Nephron (organoid): Measurements from ENCODE around the gene SRGN.

Experiments
- H3K27ac Mint-ChIP-seq, 3 experiments: 2 replicates each; pipeline ENCODE4 v1.8.0; 2020; ENCODE audit warnings: mixed read lengths in 3 of 3, mild to moderate bottlenecking in 2 of 3, moderate library complexity in 1 of 3
- H3K27me3 Mint-ChIP-seq: 2 replicates; pipeline ENCODE4 v1.8.0; 2021; ENCODE audit warnings: low read depth, mild to moderate bottlenecking, moderate library complexity, mixed read lengths
- H3K36me3 Mint-ChIP-seq: 2 replicates; pipeline ENCODE4 v1.8.0; 2020; ENCODE audit warnings: low read depth, mixed read lengths
- H3K4me1 Mint-ChIP-seq: 2 replicates; pipeline ENCODE4 v1.8.0; 2020; ENCODE audit warnings: mixed read lengths
- H3K4me3 Mint-ChIP-seq, 3 experiments: 2 replicates each; pipeline ENCODE4 v1.8.0; 2020; ENCODE audit warnings: mild to moderate bottlenecking in 3 of 3, mixed read lengths in 3 of 3, moderate library complexity in 2 of 3
- H3K9me3 Mint-ChIP-seq: 2 replicates; pipeline ENCODE4 v1.8.0; 2020; ENCODE audit warnings: mixed read lengths
- TF ChIP-seq, protein P1 (sequence below), 3 experiments: fragments of 200-600 bp; sonication (generic); IDR thresholded peaks; one replicate each; pipeline ENCODE4 v1.5.0; 2021; ENCODE audit warnings: antibody characterized with exemption in 3 of 3; ENCODE audit not compliant: unreplicated experiment in 3 of 3

SRGN gene

DNA sequence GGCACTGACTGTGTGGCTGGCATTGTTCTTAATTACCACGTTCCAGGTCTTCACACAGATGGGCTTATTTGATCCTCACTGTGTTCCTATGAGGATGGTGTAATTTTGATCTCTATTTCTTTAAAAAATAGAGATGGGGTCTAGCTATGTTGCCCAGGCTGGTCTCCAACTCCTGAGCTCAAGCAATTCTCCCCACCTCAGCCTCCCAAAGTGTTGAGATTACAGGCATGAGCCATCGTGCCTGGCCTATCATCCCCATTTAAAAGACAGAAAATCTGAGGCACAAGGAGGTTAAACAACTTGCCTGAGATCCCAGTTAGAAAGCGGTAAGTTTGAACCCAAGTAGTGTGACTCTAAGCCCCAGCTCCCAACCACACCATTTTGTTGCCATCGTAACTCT lies 17.0 kb upstream of the SRGN start:
- H3K9me3 Mint-ChIP-seq: no peaks in the 10 kb centered on the region
- peaks cover 24% of the 10 kb centered on the region for H3K27me3 Mint-ChIP-seq
- no peak overlapping the region for H3K4me3 Mint-ChIP-seq
- H3K27ac Mint-ChIP-seq: no peak overlapping the region
- H3K36me3 Mint-ChIP-seq: no peaks in the 10 kb centered on the region
- peaks cover 6% of the 10 kb centered on the region for H3K4me1 Mint-ChIP-seq
- TF ChIP-seq, protein P1, sequence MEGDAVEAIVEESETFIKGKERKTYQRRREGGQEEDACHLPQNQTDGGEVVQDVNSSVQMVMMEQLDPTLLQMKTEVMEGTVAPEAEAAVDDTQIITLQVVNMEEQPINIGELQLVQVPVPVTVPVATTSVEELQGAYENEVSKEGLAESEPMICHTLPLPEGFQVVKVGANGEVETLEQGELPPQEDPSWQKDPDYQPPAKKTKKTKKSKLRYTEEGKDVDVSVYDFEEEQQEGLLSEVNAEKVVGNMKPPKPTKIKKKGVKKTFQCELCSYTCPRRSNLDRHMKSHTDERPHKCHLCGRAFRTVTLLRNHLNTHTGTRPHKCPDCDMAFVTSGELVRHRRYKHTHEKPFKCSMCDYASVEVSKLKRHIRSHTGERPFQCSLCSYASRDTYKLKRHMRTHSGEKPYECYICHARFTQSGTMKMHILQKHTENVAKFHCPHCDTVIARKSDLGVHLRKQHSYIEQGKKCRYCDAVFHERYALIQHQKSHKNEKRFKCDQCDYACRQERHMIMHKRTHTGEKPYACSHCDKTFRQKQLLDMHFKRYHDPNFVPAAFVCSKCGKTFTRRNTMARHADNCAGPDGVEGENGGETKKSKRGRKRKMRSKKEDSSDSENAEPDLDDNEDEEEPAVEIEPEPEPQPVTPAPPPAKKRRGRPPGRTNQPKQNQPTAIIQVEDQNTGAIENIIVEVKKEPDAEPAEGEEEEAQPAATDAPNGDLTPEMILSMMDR (IDR thresholded peaks at IDR 0.05; ENCODE audit: unreplicated experiment in 3 of 3): no peak

DNA sequence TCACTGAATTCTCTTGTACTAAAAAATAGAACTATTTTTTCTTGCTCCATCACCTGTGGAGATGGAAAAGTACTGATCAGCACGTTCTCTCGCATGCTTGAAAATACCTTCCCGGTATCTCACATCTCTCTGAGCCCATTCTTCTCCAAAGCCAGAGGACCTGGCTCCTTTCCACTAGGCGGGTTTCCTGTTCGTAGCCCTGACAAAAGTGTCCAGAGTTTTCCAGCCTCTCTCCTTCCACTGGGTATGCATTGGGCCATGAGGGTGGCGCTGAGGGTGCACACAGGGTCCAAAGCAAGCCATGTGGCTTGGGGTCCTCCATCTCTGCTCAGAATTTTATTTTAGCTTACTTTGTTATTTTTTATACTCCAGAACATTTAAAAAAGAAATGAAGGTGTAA lies 16.3 kb upstream of the SRGN start:
- TF ChIP-seq, protein P1 (IDR thresholded peaks at IDR 0.05; ENCODE audit: unreplicated experiment in 3 of 3): no peak
- Mint-ChIP-seq H3K27ac (no peak overlapping the region), H3K4me1 (peaks cover 6% of the 10 kb centered on the region), H3K9me3 (no peaks in the 10 kb centered on the region), H3K4me3 (no peak overlapping the region), H3K27me3 (peaks cover 19% of the 10 kb centered on the region), H3K36me3 (no peaks in the 10 kb centered on the region)

DNA sequence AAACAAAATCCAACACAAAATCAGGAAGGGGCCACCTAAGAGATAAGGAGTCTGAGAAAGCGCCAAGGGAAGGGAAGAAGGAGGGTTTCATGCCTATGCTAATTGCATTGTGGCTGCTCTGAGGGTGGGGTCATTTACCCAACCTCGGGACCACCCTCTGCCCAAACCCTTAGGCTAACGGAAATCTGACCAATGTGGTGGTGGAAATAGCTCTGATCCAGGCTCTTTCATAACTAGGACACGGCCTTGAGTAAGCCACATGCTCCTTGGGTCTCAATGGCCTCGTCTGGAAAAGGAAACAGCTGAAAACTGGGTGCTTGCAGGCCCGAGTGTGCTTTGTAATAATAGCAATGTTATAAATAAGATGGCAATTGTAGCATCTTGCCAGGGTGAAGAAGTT lies 14.9 kb upstream of the SRGN start:
- TF ChIP-seq, protein P1 (IDR thresholded peaks at IDR 0.05; ENCODE audit: unreplicated experiment in 3 of 3): no peak
- H3K36me3 Mint-ChIP-seq: no peaks in the 10 kb centered on the region
- H3K9me3 Mint-ChIP-seq: no peaks in the 10 kb centered on the region
- H3K4me1 Mint-ChIP-seq: peaks cover 6% of the 10 kb centered on the region
- no peak overlapping the region for H3K4me3 Mint-ChIP-seq
- H3K27ac Mint-ChIP-seq: no peak overlapping the region
- peaks cover 14% of the 10 kb centered on the region for H3K27me3 Mint-ChIP-seq

DNA sequence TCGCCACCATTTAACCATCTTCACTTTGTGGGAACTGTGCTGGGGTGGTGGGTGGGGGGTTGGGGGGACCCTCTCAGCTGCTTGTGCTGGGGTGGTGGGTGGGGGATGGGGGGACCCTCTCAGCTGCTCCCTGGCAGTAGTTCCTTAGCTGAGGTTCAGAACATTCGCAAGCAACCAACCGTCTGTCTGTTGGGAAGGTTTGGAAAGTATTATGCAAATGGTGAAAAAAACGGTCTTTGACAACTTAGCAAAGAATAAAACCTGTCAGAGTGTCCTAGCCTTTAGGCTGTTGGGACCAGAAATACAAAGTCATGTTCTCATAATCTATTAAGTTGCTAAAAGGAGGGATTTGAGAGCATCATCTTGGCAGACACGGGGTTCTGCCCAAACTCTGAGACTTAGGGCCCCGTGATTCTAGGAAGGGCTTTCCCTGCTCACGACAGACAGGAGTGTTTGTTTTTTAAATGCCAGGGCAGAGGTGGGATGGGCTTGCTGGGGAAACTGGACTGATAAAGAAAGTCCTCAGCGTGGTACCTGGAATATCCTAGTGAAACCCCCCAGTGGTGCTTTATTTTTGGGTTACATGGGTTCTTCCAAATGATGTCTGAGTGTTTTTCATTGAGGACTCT lies 14.1 kb upstream of the SRGN start:
- Mint-ChIP-seq H3K9me3 (no peaks in the 10 kb centered on the region), H3K36me3 (no peaks in the 10 kb centered on the region), H3K4me1 (peaks cover 6% of the 10 kb centered on the region), H3K4me3 (no peak overlapping the region), H3K27ac (no peak overlapping the region), H3K27me3 (peaks cover 14% of the 10 kb centered on the region)
- TF ChIP-seq, protein P1 (IDR thresholded peaks at IDR 0.05; ENCODE audit: unreplicated experiment in 3 of 3): no peak

DNA sequence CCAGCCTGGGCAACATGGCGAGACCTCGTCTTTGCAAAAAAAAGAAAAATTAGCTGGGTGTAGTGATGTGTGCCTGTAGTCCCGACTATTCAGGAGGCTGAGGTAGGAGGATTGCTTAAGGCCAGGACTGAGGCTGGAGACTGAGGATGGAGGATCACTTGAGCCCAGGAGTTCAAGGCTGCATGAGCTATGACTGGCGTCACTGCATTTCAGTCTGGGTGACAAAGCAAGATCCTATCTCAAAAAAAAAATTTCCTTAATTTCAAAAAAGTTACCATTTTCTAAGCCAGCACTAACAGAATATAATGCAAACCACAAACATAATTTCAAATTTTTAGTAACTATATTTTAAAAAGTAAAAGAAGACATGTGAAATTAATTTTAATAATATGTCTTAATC lies 13.4 kb upstream of the SRGN start:
- Mint-ChIP-seq H3K27ac (no peak overlapping the region), H3K36me3 (no peaks in the 10 kb centered on the region), H3K4me1 (peaks cover 6% of the 10 kb centered on the region), H3K9me3 (no peaks in the 10 kb centered on the region), H3K4me3 (no peak overlapping the region), H3K27me3 (peaks cover 14% of the 10 kb centered on the region)
- TF ChIP-seq, protein P1 (IDR thresholded peaks at IDR 0.05; ENCODE audit: unreplicated experiment in 3 of 3): no peak

DNA sequence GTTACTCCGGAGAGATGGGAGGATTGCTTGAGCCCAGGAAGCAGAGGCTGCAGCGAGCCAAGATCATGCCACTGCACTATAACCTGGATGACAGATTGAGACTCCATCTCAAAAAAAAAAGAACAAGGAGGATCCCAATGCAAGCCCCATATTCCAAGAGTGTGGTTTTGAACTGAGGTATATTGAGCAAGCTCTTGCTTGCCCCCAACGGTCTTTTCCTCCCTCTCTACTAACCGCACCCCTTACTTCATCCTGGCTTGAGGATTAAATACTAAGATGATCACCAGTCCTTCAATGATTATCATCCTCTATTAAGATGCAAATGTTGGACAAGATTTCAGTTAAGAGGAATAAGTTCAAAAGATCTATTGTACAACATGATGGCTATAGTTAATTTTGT lies 12.5 kb upstream of the SRGN start:
- Mint-ChIP-seq H3K27ac (no peak overlapping the region), H3K4me3 (no peak overlapping the region), H3K27me3 (peaks cover 13% of the 10 kb centered on the region), H3K4me1 (peaks cover 6% of the 10 kb centered on the region), H3K9me3 (no peaks in the 10 kb centered on the region), H3K36me3 (no peaks in the 10 kb centered on the region)
- TF ChIP-seq, protein P1 (IDR thresholded peaks at IDR 0.05; ENCODE audit: unreplicated experiment in 3 of 3): no peak
